Endothelial cell of hepatic sinusoid (primary cell): ENCODE measurements around the gene A1BG.
"Not testable (repeated sequence)": the region's sequence is repeated elsewhere in the genome, so short reads cannot be mapped to it uniquely, and the experiment has no call there.

Experiments used
- in situ Hi-C: cut with HindIII; loops from 2 replicates; pipeline ENCODE4 v1.10.0; 2017; ENCODE audit warnings: low sequenced_read_pairs

The A1BG gene

GRCh38 chr19:58362272-58362994 is 9.1 kb upstream of the A1BG start, which contains the start of gene ZNF497:
ZNF497 (minus strand) TSS chr19:58362751; CDS start chr19:58357635, 5,116 bp downstream.
- in situ Hi-C loops, result no loop called here

GRCh38 chr19:58361900-58362271 is 8.6 kb upstream of the A1BG start:
- in situ Hi-C loops, result no loop called here

GRCh38 chr19:58357481-58358145 is 4.3 kb upstream of the A1BG start:
- in situ Hi-C loops, result no loop called here

GRCh38 chr19:58356766-58357480 is 3.6 kb upstream of the A1BG start:
- in situ Hi-C loops, result no loop called here

- in situ Hi-C loops, result no loop called here
Measured at GRCh38 chr19:58355908-58356765, 2.8 kb upstream of the A1BG start.

- in situ Hi-C loops, result no loop called here
Measured at GRCh38 chr19:58355215-58355796, 2.0 kb upstream of the A1BG start.

- in situ Hi-C loops, result no loop called here
Measured at GRCh38 chr19:58354478-58355030, 1.3 kb upstream of the A1BG start.

GRCh38 chr19:58353717-58354477 is 605 bp upstream of the A1BG start:
- in situ Hi-C loops, result no loop called here

- in situ Hi-C loops, result no loop called here
Measured at GRCh38 chr19:58351990-58352755, 1.1 kb downstream of the A1BG start.

- in situ Hi-C loops, result no loop called here
Measured at GRCh38 chr19:58351558-58351878, 1.8 kb downstream of the A1BG start.

GRCh38 chr19:58350871-58351557 is 2.3 kb downstream of the A1BG start:
- in situ Hi-C loops, result no loop called here

- in situ Hi-C loops, result no loop called here
Measured at GRCh38 chr19:58350001-58350861, 3.1 kb downstream of the A1BG start.

- in situ Hi-C loops, result no loop called here
Measured at GRCh38 chr19:58349590-58349989, 3.7 kb downstream of the A1BG start.

- in situ Hi-C loops, result not testable (repeated sequence)
Measured at GRCh38 chr19:58348080-58348479, 5.2 kb downstream of the A1BG start.

GRCh38 chr19:58346961-58347929 is 6.0 kb downstream of the A1BG start:
- in situ Hi-C loops, result no loop called here

GRCh38 chr19:58345558-58345957 is 7.7 kb downstream of the A1BG start:
- in situ Hi-C loops, result no loop called here
